Stimulated activated effector memory CD8-positive, alpha-beta T cell treated with anti-CD3 and anti-CD28 coated beads, Interleukin-12 subunit alpha, Interleukin-12 subunit beta, amount 100 ng/mL, for 72 hours (primary cell): ENCODE data around the gene PRDM13.

Source experiments
- ATAC-seq: fragments of 150-1000 bp; cut with Tn5 transposase; 2 replicates; pipeline ENCODE4 v1.10.0; 2021
- DNase-seq, 2 donors: peaks; one replicate each; pipeline ENCODE4 v3.0.0; 2021 to 2022; ENCODE audit warnings: low spot score in 2 of 2
- H3K27ac Mint-ChIP-seq: one replicate; pipeline ENCODE4 v1.8.0; 2022; ENCODE audit warnings: mild to moderate bottlenecking, mixed read lengths
- H3K36me3 Mint-ChIP-seq: one replicate; pipeline ENCODE4 v1.8.0; 2022; ENCODE audit warnings: mild to moderate bottlenecking, mixed read lengths
- H3K4me1 Mint-ChIP-seq: one replicate; pipeline ENCODE4 v1.8.0; 2022; ENCODE audit warnings: mixed read lengths
- H3K4me3 Mint-ChIP-seq: one replicate; pipeline ENCODE4 v1.8.0; 2022; ENCODE audit warnings: mild to moderate bottlenecking, mixed read lengths
- H3K9me3 Mint-ChIP-seq: one replicate; pipeline ENCODE4 v1.8.0; 2022; ENCODE audit warnings: mixed read lengths

The PRDM13 gene

GRCh38 chr6:99660206-99660605 lies 53.6 kb downstream of the PRDM13 start:
- Mint-ChIP-seq H3K4me3 (no peak overlapping the region), H3K27ac (no peak overlapping the region), H3K36me3 (no peaks in the 10 kb centered on the region), H3K9me3 (no peaks in the 10 kb centered on the region), H3K4me1 (no peaks in the 10 kb centered on the region)
- ATAC-seq (no peak), DNase-seq (no peak)

- no peaks in the 10 kb centered on the region for H3K4me1 Mint-ChIP-seq
- H3K9me3 Mint-ChIP-seq = no peaks in the 10 kb centered on the region
Measured at GRCh38 chr6:99661870-99662269, 55.2 kb downstream of the PRDM13 start.

DNA sequence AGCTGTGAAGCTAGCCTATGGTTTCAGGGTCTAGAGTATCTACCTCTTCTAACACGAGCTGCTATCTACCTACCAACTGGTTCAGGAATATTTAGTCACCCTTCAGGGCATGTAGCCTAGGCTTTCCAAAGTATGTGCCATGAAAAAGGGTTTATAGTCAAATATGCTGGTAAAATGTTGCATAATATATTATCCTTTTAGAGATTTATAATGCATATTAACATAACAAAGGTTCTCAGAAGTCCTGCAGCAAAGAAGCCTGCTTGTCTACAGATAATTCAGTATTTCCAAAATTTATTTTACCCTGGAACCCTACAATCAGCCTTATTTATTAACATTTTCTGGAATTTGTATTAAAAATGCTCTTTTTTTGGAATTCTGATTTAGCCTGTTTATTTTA lies 56.0 kb downstream of the PRDM13 start:
- Mint-ChIP-seq H3K36me3 (no peaks in the 10 kb centered on the region), H3K9me3 (no peaks in the 10 kb centered on the region), H3K4me1 (no peaks in the 10 kb centered on the region), H3K4me3 (no peak overlapping the region), H3K27ac (no peak overlapping the region)
- ATAC-seq = no peak
- DNase-seq = no peak

More at GRCh38 chr6:99661870-99662269, 55.2 kb downstream of the PRDM13 start:
- ATAC-seq (no peak), DNase-seq (no peak)
- Mint-ChIP-seq H3K36me3 (no peaks in the 10 kb centered on the region), H3K4me3 (no peak overlapping the region), H3K27ac (no peak overlapping the region)
